ENCODE results near the gene RFX7. TPM values are rescaled to one million over a fixed set of nuclear protein-coding genes. Genes with fewer than 3 reads are reported as not detected.

RFX7 gene
- polyA plus RNA-seq, 6 donors from 2014 or later = 1.4 to 5.4 (median 3.8) TPM

DNA sequence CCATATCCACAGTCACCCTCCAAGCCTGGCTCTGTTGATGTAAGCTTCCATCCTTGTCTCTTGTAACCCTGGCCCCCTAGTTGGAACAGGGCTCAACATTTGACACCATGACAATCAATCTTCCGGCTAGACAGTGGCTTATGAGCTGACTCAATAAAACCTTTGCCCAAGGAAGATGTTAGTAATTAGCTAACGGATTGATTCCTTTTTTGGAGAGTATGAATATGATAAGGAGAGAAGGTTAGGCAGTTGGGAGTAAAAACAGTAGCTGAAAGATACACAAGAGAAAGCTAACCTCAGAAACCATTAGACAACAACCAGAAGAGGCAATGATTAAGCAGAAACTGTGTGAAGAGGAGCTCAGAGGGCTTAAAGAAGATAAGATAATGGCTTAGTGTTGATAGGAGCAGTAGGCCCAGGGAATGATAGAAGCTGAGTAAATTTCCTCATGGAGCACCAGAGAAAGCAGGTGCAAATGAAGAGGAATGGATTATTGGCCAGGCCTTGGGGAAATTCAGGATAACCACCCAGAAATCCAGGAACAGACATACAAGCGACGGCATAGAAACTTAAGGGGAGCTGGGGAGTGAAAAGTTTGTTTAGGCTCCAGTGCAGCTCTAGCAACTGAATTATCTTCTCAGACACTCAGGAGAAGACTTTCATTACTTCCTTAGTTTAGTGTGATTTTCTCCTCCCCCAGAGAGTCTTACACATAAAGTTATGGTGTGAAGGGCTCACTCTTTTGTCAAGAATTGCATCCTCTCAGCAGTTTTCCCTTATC is 7.8 kb upstream of the RFX7 start:
- Mint-ChIP-seq H3K36me3 (no peaks in the 10 kb centered on the region), H3K9me3 (no peaks in the 10 kb centered on the region), H3K27me3 (peaks cover 9 to 16% (median 15%) of the 10 kb centered on the region in 3 donors), H3K27ac (peak overlapping the region in 1 of 6 donors; percentile 44), H3K4me1 (no peaks in the 10 kb centered on the region), H3K4me3 (no peak overlapping the region)
- DNase-seq (no peak), ATAC-seq (ENCODE audit: low read depth in 2 of 2) (no peak)

DNA sequence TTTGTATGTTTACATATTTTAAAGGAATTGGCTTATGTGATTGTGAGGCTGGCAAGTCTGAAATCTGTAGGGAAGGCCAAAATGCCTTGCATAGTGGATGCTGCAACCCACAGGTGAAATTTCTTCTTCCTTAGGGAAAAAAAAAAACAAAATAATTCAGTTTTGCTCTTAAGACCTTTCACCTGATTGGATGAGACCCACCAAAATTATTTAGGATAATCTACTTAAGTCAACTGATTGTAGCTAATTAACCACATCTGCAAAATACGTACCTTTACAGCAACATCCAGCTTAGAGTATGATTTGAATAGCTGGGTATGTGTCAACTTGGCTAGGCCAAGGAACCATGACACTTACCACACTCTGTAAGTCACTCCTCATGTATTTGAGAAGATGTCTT is 6.9 kb upstream of the RFX7 start:
- peaks cover 9 to 16% (median 15%) of the 10 kb centered on the region in 3 donors for H3K27me3 Mint-ChIP-seq
- ATAC-seq (ENCODE audit: low read depth in 2 of 2) (no peak), DNase-seq (no peak)
- no peak overlapping the region for H3K4me3 Mint-ChIP-seq
- no peak overlapping the region for H3K27ac Mint-ChIP-seq
- no peaks in the 10 kb centered on the region for H3K36me3 Mint-ChIP-seq
- no peaks in the 10 kb centered on the region for H3K9me3 Mint-ChIP-seq
- peaks cover under 1 to 7% (median 6%) of the 10 kb centered on the region in 3 donors for H3K4me1 Mint-ChIP-seq

DNA sequence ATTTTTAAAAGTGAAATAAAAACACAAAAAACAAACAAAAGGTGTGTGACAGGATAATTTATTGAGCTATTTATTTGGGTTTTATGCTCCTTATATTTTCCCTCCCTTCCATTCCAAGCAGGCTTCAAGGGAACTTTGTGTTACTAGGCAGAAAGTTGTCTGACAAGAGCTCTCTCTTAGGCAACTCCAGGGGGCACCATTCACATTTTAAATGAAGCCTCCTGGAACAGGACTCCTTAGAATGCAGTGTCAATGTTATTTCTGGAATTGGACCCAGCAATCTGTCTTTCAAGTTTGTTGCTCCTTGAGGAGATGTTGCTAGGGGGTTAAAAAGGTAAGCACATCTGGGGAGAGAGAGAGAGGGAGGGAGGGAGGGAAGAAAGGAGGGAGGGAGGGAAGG is 5.4 kb upstream of the RFX7 start:
- Mint-ChIP-seq H3K4me1 (peaks cover 16 to 22% (median 21%) of the 10 kb centered on the region in 3 donors), H3K9me3 (no peaks in the 10 kb centered on the region)
- ATAC-seq (ENCODE audit: low read depth in 2 of 2) = no peak

DNA sequence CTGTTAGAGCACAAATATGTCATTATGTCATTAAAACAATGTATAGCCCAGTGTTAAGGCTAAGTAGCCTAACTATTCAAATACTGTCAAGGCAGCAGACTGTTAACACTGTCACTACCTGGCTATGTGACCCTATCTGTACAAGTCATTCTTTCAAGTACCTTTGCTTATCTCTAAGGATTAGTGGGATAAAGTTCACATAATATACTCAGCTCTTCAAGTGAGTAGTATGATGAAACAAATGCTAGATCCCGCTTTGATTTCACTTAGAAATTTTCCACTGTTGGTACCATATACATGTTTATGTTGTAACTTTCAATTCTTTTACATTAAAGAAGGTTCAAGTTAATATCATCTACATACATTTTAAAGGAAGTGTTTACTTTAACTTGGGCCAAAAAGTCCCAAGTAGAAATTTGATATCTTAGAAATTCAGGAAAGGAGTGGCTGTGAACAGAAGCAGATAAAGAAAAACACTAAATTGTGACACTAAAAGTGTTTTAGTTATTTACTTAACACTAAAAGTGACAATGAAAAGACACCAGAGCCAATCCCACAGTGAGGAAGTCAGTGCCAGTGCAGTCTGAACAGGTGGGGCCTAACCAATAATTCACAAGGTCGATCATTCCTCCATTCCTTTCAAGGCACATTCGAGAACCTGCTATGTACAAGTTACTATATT is 4.8 kb upstream of the RFX7 start:
- DNase-seq (no peak), ATAC-seq (ENCODE audit: low read depth in 2 of 2) (no peak)
- H3K36me3 Mint-ChIP-seq = no peaks in the 10 kb centered on the region
- H3K9me3 Mint-ChIP-seq = no peaks in the 10 kb centered on the region
- H3K4me1 Mint-ChIP-seq = peaks cover 17 to 23% (median 23%) of the 10 kb centered on the region in 3 donors
- peak overlapping the region in 1 of 6 donors; percentile 66 for H3K27ac Mint-ChIP-seq
- peaks cover 2 to 7% (median 7%) of the 10 kb centered on the region in 3 donors for H3K27me3 Mint-ChIP-seq
- no peak overlapping the region for H3K4me3 Mint-ChIP-seq

More for the DNA sequence above, 5.4 kb upstream of the RFX7 start:
- DNase-seq = no peak
- Mint-ChIP-seq H3K27ac (no peak overlapping the region), H3K4me3 (no peak overlapping the region), H3K36me3 (no peaks in the 10 kb centered on the region), H3K27me3 (peaks cover 8 to 13% (median 13%) of the 10 kb centered on the region in 3 donors)

DNA sequence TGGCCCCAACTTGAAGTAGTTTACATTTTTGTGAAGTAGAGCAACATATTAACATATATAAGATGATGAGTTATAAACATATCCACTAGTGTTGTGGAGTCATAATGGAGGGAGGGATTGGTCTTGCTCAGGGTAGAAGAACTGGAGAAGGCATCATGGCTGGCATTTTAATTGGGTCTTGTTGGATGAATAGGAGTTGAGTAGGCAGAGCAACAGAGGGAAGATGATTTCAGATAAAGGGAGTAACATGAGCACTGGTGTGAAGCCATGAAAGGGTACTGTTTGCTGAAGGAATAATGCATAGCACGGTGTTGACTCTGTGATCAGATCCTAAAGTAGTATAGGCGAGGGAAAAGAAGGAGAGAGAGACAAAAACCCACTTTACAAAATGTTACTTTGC is 3.6 kb upstream of the RFX7 start:
- peak overlapping the region in 2 of 6 donors; percentile 0 to 26 for H3K27ac Mint-ChIP-seq

DNA sequence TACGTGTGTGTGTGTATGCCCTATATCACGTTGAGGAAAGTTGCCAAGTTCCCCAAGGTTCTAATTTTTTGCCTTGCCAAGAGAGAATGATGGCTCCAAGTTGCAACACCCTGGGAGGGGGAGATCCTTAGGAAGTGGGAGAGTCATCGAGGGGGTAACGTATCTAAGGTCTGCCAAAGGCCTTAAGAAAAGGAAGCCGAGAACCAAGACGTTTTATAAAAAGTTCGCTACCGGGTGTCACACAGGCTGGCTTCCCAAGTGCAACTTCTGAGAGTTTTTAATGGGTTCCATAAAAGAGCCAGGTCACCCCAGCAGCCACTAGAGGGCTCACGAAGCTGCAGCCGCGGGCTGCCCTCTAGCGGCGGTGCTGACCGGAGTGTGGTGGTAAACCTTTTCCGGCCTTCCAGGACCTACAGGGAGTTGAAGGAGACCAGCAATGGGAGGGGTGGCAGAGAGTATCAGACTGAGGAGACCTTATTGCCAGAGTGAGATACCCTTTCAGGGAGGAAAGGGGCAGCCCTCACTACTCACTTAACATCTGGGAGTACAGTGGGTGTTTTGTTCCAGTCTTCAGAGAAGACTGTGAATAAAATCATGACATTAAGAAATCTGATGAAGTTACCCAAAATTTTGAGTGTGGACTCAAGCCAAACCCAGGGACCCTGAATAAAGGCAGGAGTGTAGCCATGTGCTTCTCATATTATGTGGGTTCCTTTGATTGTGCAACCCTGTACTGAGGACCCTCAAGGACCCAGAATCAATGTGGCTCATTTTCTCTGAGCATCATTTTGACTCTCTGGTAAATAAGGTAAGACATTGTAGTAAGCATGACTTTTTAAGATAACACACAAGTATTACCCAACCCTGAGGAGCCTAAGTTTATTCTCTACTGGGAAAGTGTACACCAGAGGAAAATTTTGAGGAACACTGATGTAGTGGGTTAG is 2.5 kb upstream of the RFX7 start:
- DNase-seq = peak; percentile 85
- no peaks in the 10 kb centered on the region for H3K27me3 Mint-ChIP-seq
- H3K36me3 Mint-ChIP-seq = no peaks in the 10 kb centered on the region
- H3K9me3 Mint-ChIP-seq = no peaks in the 10 kb centered on the region
- peaks cover 21 to 34% (median 23%) of the 10 kb centered on the region in 3 donors for H3K4me1 Mint-ChIP-seq
- peak overlapping the region; percentile 76 to 95 (median 86) for H3K4me3 Mint-ChIP-seq
- peak overlapping the region; percentile 18 to 92 (median 90) for H3K27ac Mint-ChIP-seq
- ATAC-seq (ENCODE audit: low read depth in 2 of 2) = peak; percentile 63 to 67

More for the DNA sequence above, 3.6 kb upstream of the RFX7 start:
- ATAC-seq (ENCODE audit: low read depth in 2 of 2) = no peak
- no peaks in the 10 kb centered on the region for H3K9me3 Mint-ChIP-seq
- DNase-seq = no peak
- peaks cover 21 to 25% (median 23%) of the 10 kb centered on the region in 3 donors for H3K4me1 Mint-ChIP-seq
- no peaks in the 10 kb centered on the region for H3K27me3 Mint-ChIP-seq
- H3K4me3 Mint-ChIP-seq = peak overlapping the region in 1 of 8 donors; percentile 6
- H3K36me3 Mint-ChIP-seq = no peaks in the 10 kb centered on the region

DNA sequence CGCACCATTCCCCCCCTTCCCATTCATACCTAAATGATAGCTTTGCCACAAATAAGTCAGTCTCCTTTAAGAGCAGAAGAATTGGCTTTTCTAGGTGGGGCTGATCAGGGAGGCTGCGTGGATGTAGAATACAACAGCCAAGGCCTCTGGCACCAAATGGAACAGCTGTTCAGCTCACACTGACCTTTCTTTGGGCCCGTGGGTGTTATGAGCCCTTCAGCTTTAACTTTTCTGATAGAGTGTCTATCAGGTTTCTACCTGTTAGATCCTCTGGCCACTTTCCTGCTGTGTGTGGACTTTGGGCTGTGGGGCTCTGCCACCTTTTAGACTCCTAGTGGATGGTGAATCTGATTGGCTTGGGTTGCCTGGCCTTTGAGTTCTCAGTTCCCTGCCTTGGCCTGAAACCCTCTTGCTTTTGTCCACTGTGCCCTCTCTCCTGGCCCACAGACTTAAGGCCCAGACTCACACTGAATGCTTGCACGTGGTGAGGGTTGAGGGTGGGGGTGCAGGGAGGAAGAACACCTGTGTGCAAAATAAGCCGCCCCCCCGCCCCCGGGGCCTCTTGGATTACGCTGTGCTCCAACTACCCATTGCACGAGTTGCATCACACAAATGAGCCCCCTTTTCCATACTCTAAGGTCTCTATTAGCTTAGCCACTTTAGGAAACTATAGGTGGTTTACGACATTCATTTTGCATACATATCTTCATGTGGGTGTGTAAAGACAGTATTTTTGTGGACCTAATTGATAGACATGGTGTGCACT is 1.3 kb upstream of the RFX7 start:
- peaks cover 21 to 38% (median 23%) of the 10 kb centered on the region in 3 donors for H3K4me1 Mint-ChIP-seq
- H3K27ac Mint-ChIP-seq = peak overlapping the region; percentile 18 to 95 (median 74)

DNA sequence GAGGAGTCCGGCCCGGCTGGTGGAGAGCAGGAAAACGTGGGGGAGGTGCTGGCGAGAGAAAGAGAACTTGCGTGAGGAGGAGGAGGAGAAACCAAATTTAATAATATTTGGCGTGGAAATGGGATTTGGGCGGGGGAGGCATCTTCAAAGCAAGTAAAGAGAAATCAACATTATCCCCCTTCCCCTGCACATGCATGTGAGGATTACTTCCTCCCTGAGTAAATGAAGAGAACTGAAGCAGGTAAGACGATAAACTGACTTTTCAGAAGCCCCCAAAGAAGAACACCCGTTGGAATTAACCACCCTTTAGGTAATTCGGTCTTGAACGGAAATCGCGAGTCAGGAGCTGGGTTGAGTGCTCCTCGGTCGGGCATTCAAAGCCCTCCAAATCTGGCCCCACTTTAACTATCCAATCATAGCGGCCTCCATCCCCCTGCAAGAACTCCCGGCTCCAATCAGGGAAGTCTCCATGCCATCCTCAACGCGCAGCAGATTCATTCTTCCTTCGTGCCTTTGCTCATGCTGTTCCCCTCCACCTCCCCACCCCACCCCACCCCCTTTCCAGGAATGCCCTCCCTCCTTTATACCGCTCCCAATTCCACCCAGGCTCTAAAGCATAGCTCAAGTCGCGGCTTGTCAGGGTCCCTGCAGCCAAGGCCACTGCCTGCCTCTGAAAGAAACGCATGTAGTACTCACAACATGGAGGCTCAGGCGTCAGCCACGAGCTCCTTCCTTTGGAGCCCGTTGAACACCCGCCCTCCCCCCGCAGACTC is 545 bp upstream of the RFX7 start:
- no peak for ATAC-seq (ENCODE audit: low read depth in 2 of 2)
- Mint-ChIP-seq H3K4me1 (peaks cover 21 to 44% (median 23%) of the 10 kb centered on the region in 3 donors), H3K4me3 (peak overlapping the region; percentile 76 to 95 (median 86)), H3K27ac (peak overlapping the region; percentile 53 to 95 (median 84)), H3K36me3 (no peaks in the 10 kb centered on the region), H3K9me3 (no peaks in the 10 kb centered on the region), H3K27me3 (no peaks in the 10 kb centered on the region)
- DNase-seq = no peak

More for the DNA sequence above, 1.3 kb upstream of the RFX7 start:
- no peaks in the 10 kb centered on the region for H3K9me3 Mint-ChIP-seq
- no peaks in the 10 kb centered on the region for H3K27me3 Mint-ChIP-seq
- no peaks in the 10 kb centered on the region for H3K36me3 Mint-ChIP-seq
- DNase-seq (no peak), ATAC-seq (ENCODE audit: low read depth in 2 of 2) (no peak)
- peak overlapping the region; percentile 76 to 95 (median 86) for H3K4me3 Mint-ChIP-seq

DNA sequence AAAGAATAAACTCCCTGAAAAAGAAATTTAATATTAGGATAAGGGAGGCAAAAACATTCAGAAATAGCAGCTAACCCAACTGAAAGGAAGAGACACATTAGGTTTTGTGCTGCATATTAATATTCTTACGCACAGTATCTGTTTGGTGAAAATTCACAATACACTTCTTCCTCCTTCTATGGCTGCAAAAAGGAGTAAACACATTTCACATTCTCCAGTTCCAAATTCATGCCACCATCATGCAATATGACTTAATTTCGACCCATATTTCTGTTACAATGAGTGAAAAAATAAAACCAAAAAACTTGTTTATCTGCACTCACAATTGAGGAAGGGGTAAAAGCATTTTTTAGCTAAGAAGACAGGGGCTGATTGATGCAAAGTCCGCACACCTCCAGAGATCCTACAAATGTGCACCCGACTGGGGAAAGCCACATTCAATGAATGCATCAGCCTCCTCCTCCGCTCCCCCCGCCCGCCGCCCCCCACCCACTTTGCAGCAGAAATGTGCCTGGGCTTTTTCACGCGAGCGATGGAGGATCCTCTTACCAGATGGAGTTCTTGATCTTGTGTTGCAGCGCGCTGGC is 1.0 kb downstream of the RFX7 start:
- H3K27me3 Mint-ChIP-seq = no peaks in the 10 kb centered on the region
- DNase-seq (no peak), ATAC-seq (ENCODE audit: low read depth in 2 of 2) (no peak)
- H3K36me3 Mint-ChIP-seq = no peaks in the 10 kb centered on the region
- H3K9me3 Mint-ChIP-seq = no peaks in the 10 kb centered on the region
- peaks cover 22 to 44% (median 27%) of the 10 kb centered on the region in 3 donors for H3K4me1 Mint-ChIP-seq
- peak overlapping the region; percentile 9 to 94 (median 70) for H3K27ac Mint-ChIP-seq
- peak overlapping the region; percentile 76 to 96 (median 88) for H3K4me3 Mint-ChIP-seq

DNA sequence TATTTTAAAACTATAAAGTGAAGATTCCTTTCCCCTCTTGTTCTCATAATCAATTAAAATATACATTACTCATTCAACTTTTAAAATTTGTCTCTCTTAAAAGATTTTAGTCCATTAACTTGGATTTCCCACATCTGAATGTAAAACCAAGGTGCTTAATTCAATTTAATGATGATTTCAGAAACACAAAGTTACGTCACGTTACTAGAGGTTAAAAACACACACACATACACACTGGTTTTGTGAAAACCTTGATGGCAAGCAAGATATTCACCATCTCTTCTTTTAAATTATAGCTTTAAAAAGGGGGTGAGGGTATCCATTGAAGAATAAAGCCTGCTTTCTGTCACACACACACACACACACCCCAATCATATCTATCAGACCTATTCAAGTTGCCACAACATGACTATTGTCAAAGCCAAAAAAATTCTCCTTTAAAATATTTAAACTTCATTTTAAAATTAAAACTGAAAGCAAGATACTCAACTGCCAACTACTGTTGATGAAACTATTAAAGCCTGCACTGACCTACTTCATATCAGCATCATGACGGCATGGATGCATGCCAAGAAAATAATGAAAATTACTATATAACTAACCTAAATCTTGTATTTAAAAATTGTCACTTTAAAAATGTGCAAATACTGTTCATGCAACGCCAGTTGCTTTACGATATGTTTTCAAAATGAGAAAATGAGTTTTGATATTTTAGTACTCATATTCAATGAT is 2.1 kb downstream of the RFX7 start:
- ATAC-seq (ENCODE audit: low read depth in 2 of 2) (no peak), DNase-seq (no peak)
- Mint-ChIP-seq H3K4me3 (peak overlapping the region in 5 of 8 donors; percentile 32 to 96 (median 88)), H3K27ac (no peak overlapping the region), H3K4me1 (peaks cover 31 to 56% (median 38%) of the 10 kb centered on the region in 3 donors), H3K36me3 (no peaks in the 10 kb centered on the region), H3K27me3 (no peaks in the 10 kb centered on the region), H3K9me3 (no peaks in the 10 kb centered on the region)

DNA sequence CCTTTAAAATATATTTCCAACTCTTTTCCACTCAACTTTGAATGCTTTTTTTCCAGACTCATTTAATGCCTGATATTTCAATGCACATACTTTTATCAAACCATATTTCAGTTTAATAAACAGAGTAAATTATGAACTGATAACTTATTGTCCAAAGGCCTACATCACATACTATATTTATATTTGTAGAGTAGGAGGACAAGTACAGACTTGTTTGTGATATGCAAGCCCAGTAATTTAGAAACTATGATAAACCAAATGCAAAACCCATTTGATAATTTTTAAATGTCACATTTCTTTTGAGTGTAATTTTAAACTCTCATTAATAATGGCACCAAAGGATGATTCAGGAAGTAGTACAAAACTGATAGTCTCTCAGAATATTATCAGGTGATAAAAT is 3.3 kb downstream of the RFX7 start:
- DNase-seq (no peak), ATAC-seq (ENCODE audit: low read depth in 2 of 2) (no peak)
- no peaks in the 10 kb centered on the region for H3K27me3 Mint-ChIP-seq
- H3K4me3 Mint-ChIP-seq = no peak overlapping the region
- peaks cover 33 to 55% (median 35%) of the 10 kb centered on the region in 3 donors for H3K4me1 Mint-ChIP-seq
- H3K9me3 Mint-ChIP-seq = peaks cover 0 to 2% (median 0%) of the 10 kb centered on the region in 7 donors
- no peaks in the 10 kb centered on the region for H3K36me3 Mint-ChIP-seq
- H3K27ac Mint-ChIP-seq = no peak overlapping the region

Data from naive B cell (primary cell).